Measurements from ENCODE around the gene COPS9. TPM values are rescaled to one million over a fixed set of nuclear protein-coding genes. Genes with fewer than 3 reads are reported as not detected.

COPS9 gene
- total RNA-seq, 2 donors from 2014 or later: 170 to 184 TPM

- intact Hi-C loops (cut with DNase I): no loop called here
- Histone ChIP-seq H3K27me3 (no peaks in the 10 kb centered on the region), H3K9me3 (no peaks in the 10 kb centered on the region), H3K27ac (no peak overlapping the region), H3K4me3 (no peak overlapping the region), H3K4me1 (no peaks in the 10 kb centered on the region), H3K36me3 (replicated peaks in 1 of 2; ENCODE audit: insufficient read depth in 1 of 2, low read depth in 2 of 2) (no peaks in the 10 kb centered on the region)
- ATAC-seq (no peak), DNase-seq (no peak)
- TF ChIP-seq, protein P1, sequence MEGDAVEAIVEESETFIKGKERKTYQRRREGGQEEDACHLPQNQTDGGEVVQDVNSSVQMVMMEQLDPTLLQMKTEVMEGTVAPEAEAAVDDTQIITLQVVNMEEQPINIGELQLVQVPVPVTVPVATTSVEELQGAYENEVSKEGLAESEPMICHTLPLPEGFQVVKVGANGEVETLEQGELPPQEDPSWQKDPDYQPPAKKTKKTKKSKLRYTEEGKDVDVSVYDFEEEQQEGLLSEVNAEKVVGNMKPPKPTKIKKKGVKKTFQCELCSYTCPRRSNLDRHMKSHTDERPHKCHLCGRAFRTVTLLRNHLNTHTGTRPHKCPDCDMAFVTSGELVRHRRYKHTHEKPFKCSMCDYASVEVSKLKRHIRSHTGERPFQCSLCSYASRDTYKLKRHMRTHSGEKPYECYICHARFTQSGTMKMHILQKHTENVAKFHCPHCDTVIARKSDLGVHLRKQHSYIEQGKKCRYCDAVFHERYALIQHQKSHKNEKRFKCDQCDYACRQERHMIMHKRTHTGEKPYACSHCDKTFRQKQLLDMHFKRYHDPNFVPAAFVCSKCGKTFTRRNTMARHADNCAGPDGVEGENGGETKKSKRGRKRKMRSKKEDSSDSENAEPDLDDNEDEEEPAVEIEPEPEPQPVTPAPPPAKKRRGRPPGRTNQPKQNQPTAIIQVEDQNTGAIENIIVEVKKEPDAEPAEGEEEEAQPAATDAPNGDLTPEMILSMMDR (IDR thresholded peaks at IDR 0.05): no peak
- no peak for TF ChIP-seq POLR2A (IDR thresholded peaks at IDR 0.05)
- WGBS, 2 donors: 63 to 75% methylated on average over 17 to 26 of the region's 26 CpGs
Measured at GRCh38 chr2:240168546-240169361, 32.6 kb upstream of the COPS9 start.

DNA sequence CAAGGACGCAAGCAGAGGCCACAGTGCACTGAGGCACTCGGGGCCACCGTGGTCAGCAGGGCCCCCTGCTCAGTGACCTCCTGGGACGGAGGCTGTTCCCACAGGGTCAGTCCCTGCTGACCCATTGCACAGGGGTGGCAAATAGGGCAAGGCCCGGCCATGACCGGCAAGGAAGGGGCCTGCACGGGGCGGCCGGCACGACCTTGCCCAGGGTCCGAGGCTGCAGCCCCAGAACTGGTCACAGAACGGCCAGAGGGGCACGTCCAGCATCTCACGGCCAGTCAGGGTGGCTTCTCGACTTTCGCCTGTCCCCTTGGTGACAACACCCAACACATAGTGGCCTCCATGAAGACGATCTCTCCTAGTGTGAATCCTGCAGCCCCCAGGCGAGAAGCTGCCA, 31.9 kb upstream of the COPS9 start:
- Histone ChIP-seq H3K9me3 (no peaks in the 10 kb centered on the region), H3K27ac (no peak overlapping the region), H3K36me3 (replicated peaks in 1 of 2; ENCODE audit: insufficient read depth in 1 of 2, low read depth in 2 of 2) (no peaks in the 10 kb centered on the region), H3K27me3 (no peaks in the 10 kb centered on the region), H3K4me1 (no peaks in the 10 kb centered on the region), H3K4me3 (no peak overlapping the region)
- TF ChIP-seq POLR2A (IDR thresholded peaks at IDR 0.05): no peak
- TF ChIP-seq, protein P1 (IDR thresholded peaks at IDR 0.05): no peak
- DNase-seq (no peak), ATAC-seq (no peak)
- intact Hi-C loops (cut with DNase I): no loop called here
- WGBS, 2 donors: 71 to 75% methylated on average over 3 to 15 of the region's 18 CpGs

DNA sequence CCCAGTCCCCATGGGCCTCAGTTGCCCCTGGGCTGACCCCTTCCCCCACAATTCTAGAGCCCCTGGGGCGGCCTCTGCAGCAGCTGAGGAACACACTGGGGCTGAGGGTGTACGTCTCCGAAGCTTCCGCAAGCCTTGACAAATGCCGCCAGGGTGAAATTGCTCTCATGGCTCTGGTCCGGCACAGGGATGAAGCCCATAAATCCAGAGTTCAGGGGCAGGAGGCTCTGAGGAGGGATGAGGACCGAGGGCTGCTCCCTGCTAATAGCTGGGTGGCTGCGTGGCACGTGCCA, 31.4 kb upstream of the COPS9 start:
- Histone ChIP-seq H3K36me3 (replicated peaks in 1 of 2; ENCODE audit: insufficient read depth in 1 of 2, low read depth in 2 of 2) (no peaks in the 10 kb centered on the region), H3K4me1 (no peaks in the 10 kb centered on the region), H3K27ac (no peak overlapping the region), H3K4me3 (no peak overlapping the region), H3K27me3 (no peaks in the 10 kb centered on the region), H3K9me3 (no peaks in the 10 kb centered on the region)
- ATAC-seq (no peak), DNase-seq (no peak)
- intact Hi-C loops (cut with DNase I): no loop called here
- no peak for TF ChIP-seq POLR2A (IDR thresholded peaks at IDR 0.05)
- TF ChIP-seq, protein P1 (IDR thresholded peaks at IDR 0.05): no peak
- 77 to 89% methylated on average over 7 to 9 of the region's 9 CpGs for WGBS, 2 donors

- no peaks in the 10 kb centered on the region for H3K36me3 ChIP-seq (replicated peaks in 1 of 2; ENCODE audit: insufficient read depth in 1 of 2, low read depth in 2 of 2)
- DNase-seq: no peak
- no peak for TF ChIP-seq POLR2A (IDR thresholded peaks at IDR 0.05)
- TF ChIP-seq, protein P1 (IDR thresholded peaks at IDR 0.05): no peak
- no peaks in the 10 kb centered on the region for H3K9me3 ChIP-seq
- 55 to 63% methylated on average over 7 to 21 of the region's 21 CpGs for WGBS, 2 donors
- H3K4me3 ChIP-seq: no peak overlapping the region
- H3K27me3 ChIP-seq: no peaks in the 10 kb centered on the region
- no peak for ATAC-seq
- H3K27ac ChIP-seq: no peak overlapping the region
- intact Hi-C loops (cut with DNase I): no loop called here
- no peaks in the 10 kb centered on the region for H3K4me1 ChIP-seq
Measured at GRCh38 chr2:240166761-240167587, 30.9 kb upstream of the COPS9 start.

Data from body of pancreas (tissue), 4 donors.